Measurements from ENCODE around the gene FSTL5. TPM values are rescaled to one million over a fixed set of nuclear protein-coding genes. Genes with fewer than 3 reads are reported as not detected.

Gene FSTL5
- total RNA-seq, 1 donor from 2014 or later = 0.08 TPM

- no peaks in the 10 kb centered on the region for H3K9me3 Mint-ChIP-seq (ENCODE audit: unreplicated experiment)
- TF ChIP-seq CTCF (IDR thresholded peaks at IDR 0.05; ENCODE audit: unreplicated experiment) = no peak
These were observed 12.4 kb downstream of the FSTL5 start for GRCh38 chr4:162151386-162151785.

DNA sequence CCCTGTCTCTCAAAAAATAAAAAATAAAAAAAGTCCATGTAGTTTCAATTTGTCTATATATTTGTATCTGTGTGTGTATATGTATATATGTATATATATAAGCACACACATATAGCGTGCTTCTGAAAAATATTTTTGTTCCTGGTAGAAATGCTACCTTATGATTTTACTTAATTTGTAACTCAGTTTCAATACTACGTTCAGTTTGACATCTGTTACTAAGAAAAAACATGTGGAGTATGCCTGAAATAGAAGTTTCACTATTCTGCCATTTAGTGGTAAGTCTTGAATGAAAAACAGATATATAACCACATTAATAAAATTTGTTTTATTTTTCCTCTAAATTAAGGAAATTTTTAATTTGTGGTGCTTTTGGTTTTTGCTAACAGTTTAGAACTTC, 14.2 kb downstream of the FSTL5 start:
- Mint-ChIP-seq H3K4me3 (ENCODE audit: unreplicated experiment) (no peak overlapping the region), H3K27ac (ENCODE audit: unreplicated experiment) (no peak overlapping the region), H3K4me1 (ENCODE audit: unreplicated experiment) (no peaks in the 10 kb centered on the region), H3K9me3 (ENCODE audit: unreplicated experiment) (no peaks in the 10 kb centered on the region), H3K27me3 (ENCODE audit: unreplicated experiment) (no peaks in the 10 kb centered on the region), H3K36me3 (ENCODE audit: low read depth, unreplicated experiment) (no peaks in the 10 kb centered on the region)
- no peak for DNase-seq (ENCODE audit: low spot score)
- no peak for TF ChIP-seq CTCF (IDR thresholded peaks at IDR 0.05; ENCODE audit: unreplicated experiment)

More at GRCh38 chr4:162151386-162151785, 12.4 kb downstream of the FSTL5 start:
- H3K27me3 Mint-ChIP-seq (ENCODE audit: unreplicated experiment) = no peaks in the 10 kb centered on the region
- no peaks in the 10 kb centered on the region for H3K36me3 Mint-ChIP-seq (ENCODE audit: low read depth, unreplicated experiment)
- H3K27ac Mint-ChIP-seq (ENCODE audit: unreplicated experiment) = no peak overlapping the region
- H3K4me3 Mint-ChIP-seq (ENCODE audit: unreplicated experiment) = no peak overlapping the region
- no peaks in the 10 kb centered on the region for H3K4me1 Mint-ChIP-seq (ENCODE audit: unreplicated experiment)
- no peak for DNase-seq (ENCODE audit: low spot score)

DNA sequence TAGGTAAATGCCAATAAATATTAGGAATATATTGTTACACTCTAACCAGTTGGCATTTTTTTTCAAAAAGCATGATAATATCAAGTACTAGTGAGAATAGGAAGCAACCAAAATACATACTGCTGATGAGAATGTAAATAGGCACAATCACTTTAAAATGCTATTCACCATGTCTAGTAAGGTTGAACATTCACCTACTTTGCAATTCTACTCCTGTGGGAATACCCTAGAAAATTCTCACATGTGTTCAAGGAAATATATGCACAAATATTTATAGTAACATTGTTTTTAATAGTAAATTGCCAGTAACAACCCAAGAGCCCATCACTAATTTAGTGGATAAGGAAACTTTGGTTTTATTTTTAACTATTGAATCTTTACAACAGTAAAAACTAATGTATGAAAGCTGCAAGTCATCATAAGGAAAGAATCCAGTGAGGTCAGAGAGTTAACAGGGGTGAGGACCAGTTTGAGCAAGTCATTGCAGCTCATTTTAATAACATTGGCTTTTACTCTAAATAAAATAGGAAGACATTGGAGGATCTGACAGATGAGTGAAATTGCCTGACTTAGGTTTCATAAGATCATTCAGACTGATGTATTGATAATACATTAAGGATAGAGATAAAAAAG, 23.6 kb downstream of the FSTL5 start:
- TF ChIP-seq CTCF (IDR thresholded peaks at IDR 0.05; ENCODE audit: unreplicated experiment) = no peak
- Mint-ChIP-seq H3K9me3 (ENCODE audit: unreplicated experiment) (no peaks in the 10 kb centered on the region), H3K36me3 (ENCODE audit: low read depth, unreplicated experiment) (no peaks in the 10 kb centered on the region), H3K4me3 (ENCODE audit: unreplicated experiment) (no peak overlapping the region), H3K4me1 (ENCODE audit: unreplicated experiment) (no peaks in the 10 kb centered on the region), H3K27ac (ENCODE audit: unreplicated experiment) (no peak overlapping the region), H3K27me3 (ENCODE audit: unreplicated experiment) (no peaks in the 10 kb centered on the region)
- no peak for DNase-seq (ENCODE audit: low spot score)

DNA sequence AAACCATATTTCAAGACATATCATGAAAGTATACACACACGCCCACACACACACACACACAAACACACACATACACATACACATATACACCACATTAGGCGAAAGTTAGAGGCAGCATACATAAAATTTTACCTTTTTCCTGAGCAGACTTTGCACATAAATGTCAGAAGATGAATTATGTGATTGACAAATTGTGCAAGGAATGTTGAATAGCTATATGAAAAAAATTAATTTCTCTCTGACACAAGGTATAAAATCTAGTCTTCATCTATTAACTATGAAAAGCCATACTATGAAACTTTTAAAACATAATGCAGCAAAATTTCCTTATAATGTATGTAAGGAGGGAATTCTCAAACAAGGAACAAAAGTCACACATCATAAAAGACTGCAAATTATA, 24.4 kb downstream of the FSTL5 start:
- no peak for TF ChIP-seq CTCF (IDR thresholded peaks at IDR 0.05; ENCODE audit: unreplicated experiment)
- no peaks in the 10 kb centered on the region for H3K27me3 Mint-ChIP-seq (ENCODE audit: unreplicated experiment)
- no peak for DNase-seq (ENCODE audit: low spot score)
- H3K36me3 Mint-ChIP-seq (ENCODE audit: low read depth, unreplicated experiment) = no peaks in the 10 kb centered on the region
- H3K4me1 Mint-ChIP-seq (ENCODE audit: unreplicated experiment) = no peaks in the 10 kb centered on the region
- no peaks in the 10 kb centered on the region for H3K9me3 Mint-ChIP-seq (ENCODE audit: unreplicated experiment)
- H3K4me3 Mint-ChIP-seq (ENCODE audit: unreplicated experiment) = no peak overlapping the region
- H3K27ac Mint-ChIP-seq (ENCODE audit: unreplicated experiment) = no peak overlapping the region

- no peaks in the 10 kb centered on the region for H3K27me3 Mint-ChIP-seq (ENCODE audit: unreplicated experiment)
- no peak overlapping the region for H3K4me3 Mint-ChIP-seq (ENCODE audit: unreplicated experiment)
- no peak overlapping the region for H3K27ac Mint-ChIP-seq (ENCODE audit: unreplicated experiment)
- no peaks in the 10 kb centered on the region for H3K36me3 Mint-ChIP-seq (ENCODE audit: low read depth, unreplicated experiment)
- peak; percentile 63 for TF ChIP-seq CTCF (IDR thresholded peaks at IDR 0.05; ENCODE audit: unreplicated experiment)
- H3K4me1 Mint-ChIP-seq (ENCODE audit: unreplicated experiment) = no peaks in the 10 kb centered on the region
- no peak for DNase-seq (ENCODE audit: low spot score)
- no peaks in the 10 kb centered on the region for H3K9me3 Mint-ChIP-seq (ENCODE audit: unreplicated experiment)
These were observed 32.5 kb downstream of the FSTL5 start for GRCh38 chr4:162131256-162131655.
